ENCODE measurements around the gene DEF6. TPM values are rescaled to one million over a fixed set of nuclear protein-coding genes. Genes with fewer than 3 reads are reported as not detected.

Gene DEF6
- total and polyA plus RNA-seq, 2 of the 13 experiments (the other 11 are each of a cell fraction or from before 2014, with no cell fraction given), result 5.2 to 10.0 TPM

GRCh38 chr6:35362200-35362599 is 64.6 kb downstream of the DEF6 start:
- DNase-seq (ENCODE audit: low spot score) (no peak), ATAC-seq (no peak), FAIRE-seq (no peak)
- no peak overlapping the region for H3K4me2 ChIP-seq (ENCODE audit: low read depth, low read length)
- H3K79me2 ChIP-seq (ENCODE audit: insufficient read depth, low read length), result peaks cover 12% of the 10 kb centered on the region
- no peak overlapping the region for H3K4me3 ChIP-seq (replicated peaks in 1 of 3; ENCODE audit: insufficient read depth in 1 of 3, low read depth in 2 of 3, low read length in 3 of 3)
- no peak overlapping the region for H2AFZ ChIP-seq (ENCODE audit: low read length)
- H3K27ac ChIP-seq (ENCODE audit: extremely low read length, insufficient read depth, low read length), result no peak overlapping the region
- H3K9me3 ChIP-seq (ENCODE audit: low read length), result no peaks in the 10 kb centered on the region
- ChIA-PET POLR2A (interaction anchor here (2.2 kb wide), 1 partner anchor 9 kb away, joined by 13 read pairs; no protein-coding TSS in a partner anchor), CTCF (ENCODE audit: low intra/inter-chr PET ratio, low total read pairs) (no interaction called here)
- in situ Hi-C loops (cut with HindIII; ENCODE audit: extremely low pct_ligation_motif_present, low pct_unique_long_range_greater_than_20kb) (no loop called here), intact Hi-C loops (cut with micrococcal nuclease; ENCODE audit: unreplicated experiment) (no loop called here)
- no peak for TF ChIP-seq TEAD3 (CRISPR knock-in tag; optimal IDR thresholded peaks at IDR 0.05; ENCODE audit: borderline replicate concordance)
- TF ChIP-seq MTA1 (CRISPR knock-in tag; IDR thresholded peaks at IDR 0.05; ENCODE audit: borderline replicate concordance), result no peak
- TF ChIP-seq FOXJ3 (CRISPR knock-in tag; IDR thresholded peaks at IDR 0.05; ENCODE audit: borderline replicate concordance), result no peak
- TF ChIP-seq PHF8 (CRISPR knock-in tag; IDR thresholded peaks at IDR 0.05), result no peak
- TF ChIP-seq CEBPB (IDR thresholded peaks at IDR 0.05; ENCODE audit: borderline replicate concordance, low read depth, low read length), result no peak
- no peak for TF ChIP-seq ESRRA (CRISPR knock-in tag; IDR thresholded peaks at IDR 0.05; ENCODE audit: low read depth)
- no peak for TF ChIP-seq ZNF10 (CRISPR knock-in tag; IDR thresholded peaks at IDR 0.05; ENCODE audit: borderline replicate concordance, low read depth)
- no peak for TF ChIP-seq CREM (IDR thresholded peaks at IDR 0.05)
- TF ChIP-seq CREM (CRISPR knock-in tag; IDR thresholded peaks at IDR 0.05), result no peak
- no peak for TF ChIP-seq PITX1 (CRISPR knock-in tag; IDR thresholded peaks at IDR 0.05)
- TF ChIP-seq ZNF737 (CRISPR knock-in tag; IDR thresholded peaks at IDR 0.05; ENCODE audit: borderline replicate concordance), result no peak
- TF ChIP-seq ZMYM3 (CRISPR knock-in tag; IDR thresholded peaks at IDR 0.05), result no peak
- TF ChIP-seq ZNF580 (CRISPR knock-in tag; IDR thresholded peaks at IDR 0.05; ENCODE audit: borderline replicate concordance, low read depth), result no peak
- TF ChIP-seq ZNF691 (CRISPR knock-in tag; IDR thresholded peaks at IDR 0.05; ENCODE audit: borderline replicate concordance, low read depth), result no peak
- no peak for TF ChIP-seq ZSCAN29 (CRISPR knock-in tag; conservative IDR thresholded peaks at IDR 0.05)
- no peak for TF ChIP-seq ZNF704 (CRISPR knock-in tag; IDR thresholded peaks at IDR 0.05; ENCODE audit: borderline replicate concordance)
- no peak for TF ChIP-seq PHF21A (CRISPR knock-in tag; IDR thresholded peaks at IDR 0.05)
- TF ChIP-seq PAX8 (CRISPR knock-in tag; IDR thresholded peaks at IDR 0.05; ENCODE audit: borderline replicate concordance), result no peak
- no peak for TF ChIP-seq XRCC5 (optimal IDR thresholded peaks at IDR 0.05; ENCODE audit: low read length)
- TF ChIP-seq ZNF574 (CRISPR knock-in tag; IDR thresholded peaks at IDR 0.05), result no peak
- BruUV-seq (replicated peaks), result no TSS peak
- no peak overlapping the region for H3K9ac ChIP-seq (ENCODE audit: insufficient read depth, low read depth, low read length)
- H4K20me1 ChIP-seq (ENCODE audit: insufficient read depth, low read length), result no peaks in the 10 kb centered on the region
- H3K27me3 ChIP-seq (ENCODE audit: control insufficient read depth in 1 of 2, insufficient read depth in 2 of 2, low read length in 2 of 2), result no peaks in the 10 kb centered on the region
- 98% methylated on average over 2 of the region's 2 CpGs for WGBS (ENCODE audit: low lambda C conversion rate)
- peaks cover 0 to 4% of the 10 kb centered on the region in 2 experiments; a peak in 2 of 5 replicates for H3K36me3 ChIP-seq (replicated peaks in 1 of 2; ENCODE audit: control insufficient read depth in 1 of 2, insufficient read depth in 2 of 2, low read length in 2 of 2)
- peaks cover 36% of the 10 kb centered on the region for H3K4me1 ChIP-seq (ENCODE audit: insufficient read depth, low read length)

Data from HepG2 (cell line).